Activated naive CD8-positive, alpha-beta T cell treated with anti-CD3 and anti-CD28 coated beads, Interleukin-2, amount 50 U/mL, for 24 hours (primary cell): ENCODE measurements around the gene HYPK.
A peak's percentile ranks its signal among the peaks of the same experiment; 100 is the strongest.
"Not testable (repeated sequence)": the region's sequence is repeated elsewhere in the genome, so short reads cannot be mapped to it uniquely, and the experiment has no call there.

Experiments used
- ATAC-seq: fragments of 150-1000 bp; cut with Tn5 transposase; one replicate; pipeline ENCODE4 v1.10.0; 2021
- DNase-seq: peaks from one replicate; pipeline ENCODE4 v3.0.0; 2021
- H3K27ac Mint-ChIP-seq: one replicate; pipeline ENCODE4 v1.8.0; 2021; ENCODE audit warnings: mild to moderate bottlenecking, mixed read lengths
- H3K27me3 Mint-ChIP-seq: one replicate; pipeline ENCODE4 v1.8.0; 2021; ENCODE audit warnings: mixed read lengths
- H3K36me3 Mint-ChIP-seq: one replicate; pipeline ENCODE4 v1.8.0; 2021; ENCODE audit warnings: low read depth, mixed read lengths
- H3K4me1 Mint-ChIP-seq: one replicate; pipeline ENCODE4 v1.8.0; 2021; ENCODE audit warnings: mixed read lengths
- H3K4me3 Mint-ChIP-seq: one replicate; pipeline ENCODE4 v1.8.0; 2021; ENCODE audit warnings: mild to moderate bottlenecking, moderate library complexity, mixed read lengths
- H3K9me3 Mint-ChIP-seq: one replicate; pipeline ENCODE4 v1.8.0; 2021; ENCODE audit warnings: mixed read lengths

Gene HYPK

DNA sequence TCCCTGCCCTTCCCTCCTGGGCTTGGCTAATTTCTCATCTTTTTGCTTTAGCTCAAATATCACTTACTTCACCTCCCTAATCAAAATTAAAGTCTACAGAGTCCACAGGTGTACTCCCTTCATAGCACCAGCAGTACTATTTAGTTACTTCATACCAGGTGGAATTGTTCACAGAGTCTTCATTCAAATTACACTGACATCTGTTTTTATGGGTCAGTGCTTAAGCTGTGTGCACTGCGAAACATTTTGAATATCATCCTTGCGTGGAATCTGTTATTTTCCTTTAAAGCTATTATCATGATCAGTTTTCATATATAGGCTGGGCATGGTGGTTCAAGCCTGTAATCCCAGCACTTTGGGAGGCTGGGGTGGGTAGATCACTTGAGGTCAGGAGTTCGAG is 11.0 kb upstream of the HYPK start:
- Mint-ChIP-seq H3K4me1 (peaks cover 25% of the 10 kb centered on the region), H3K36me3 (peaks cover 14% of the 10 kb centered on the region), H3K4me3 (no peak overlapping the region), H3K27ac (no peak overlapping the region), H3K9me3 (no peaks in the 10 kb centered on the region), H3K27me3 (no peaks in the 10 kb centered on the region)
- DNase-seq (no peak), ATAC-seq (no peak)

DNA sequence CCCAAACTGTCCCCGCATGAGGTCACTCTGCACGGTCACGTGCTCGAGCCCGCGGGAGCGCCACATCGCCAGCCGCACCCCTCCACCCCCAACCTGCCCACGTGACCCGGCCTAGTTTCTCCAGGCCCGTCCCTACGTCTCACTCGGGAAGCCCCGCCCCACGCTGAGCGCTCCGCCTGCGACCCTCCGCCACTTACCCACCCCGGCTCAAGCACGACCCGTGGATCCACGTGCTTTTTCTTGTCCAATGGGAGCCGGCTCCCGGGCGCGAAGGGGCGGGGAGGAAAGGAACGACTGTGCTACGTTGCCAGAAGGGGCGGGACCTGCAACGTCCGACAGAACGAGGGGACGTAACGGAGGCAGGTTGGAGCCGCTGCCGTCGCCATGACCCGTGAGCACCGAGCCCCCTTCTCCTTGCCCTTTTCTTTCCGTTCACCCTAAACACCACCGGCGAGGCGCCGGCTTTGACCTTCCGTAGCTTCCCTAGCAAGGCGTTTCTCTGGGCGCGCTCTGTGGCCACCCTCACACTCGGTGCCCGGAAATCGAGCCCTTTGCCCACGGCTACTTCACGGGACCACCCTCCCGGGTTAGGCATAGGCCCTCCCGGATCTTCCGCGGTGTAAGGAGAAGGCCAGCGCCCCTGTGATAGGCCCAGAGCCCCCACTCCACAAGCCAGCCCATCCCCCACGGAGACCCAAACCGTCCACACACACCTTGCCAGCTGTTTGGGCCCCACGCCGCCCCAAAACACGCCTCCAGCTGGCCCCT is 8.2 kb upstream of the HYPK start, which contains the start of gene SERF2:
SERF2 (plus strand) TSS at position 328 of the 768 bp plus-strand sequence; CDS start at position 385, 57 bp downstream.
- Mint-ChIP-seq H3K27ac (peak within 1 kb of the TSS; percentile 92), H3K4me1 (peaks cover 40% of the 10 kb centered on the region), H3K36me3 (peaks cover 32% of the 10 kb centered on the region), H3K27me3 (no peaks in the 10 kb centered on the region), H3K9me3 (no peaks in the 10 kb centered on the region), H3K4me3 (peak within 1 kb of the TSS; percentile 93)
- ATAC-seq, result peak; percentile 94
- DNase-seq, result peak; percentile 100

DNA sequence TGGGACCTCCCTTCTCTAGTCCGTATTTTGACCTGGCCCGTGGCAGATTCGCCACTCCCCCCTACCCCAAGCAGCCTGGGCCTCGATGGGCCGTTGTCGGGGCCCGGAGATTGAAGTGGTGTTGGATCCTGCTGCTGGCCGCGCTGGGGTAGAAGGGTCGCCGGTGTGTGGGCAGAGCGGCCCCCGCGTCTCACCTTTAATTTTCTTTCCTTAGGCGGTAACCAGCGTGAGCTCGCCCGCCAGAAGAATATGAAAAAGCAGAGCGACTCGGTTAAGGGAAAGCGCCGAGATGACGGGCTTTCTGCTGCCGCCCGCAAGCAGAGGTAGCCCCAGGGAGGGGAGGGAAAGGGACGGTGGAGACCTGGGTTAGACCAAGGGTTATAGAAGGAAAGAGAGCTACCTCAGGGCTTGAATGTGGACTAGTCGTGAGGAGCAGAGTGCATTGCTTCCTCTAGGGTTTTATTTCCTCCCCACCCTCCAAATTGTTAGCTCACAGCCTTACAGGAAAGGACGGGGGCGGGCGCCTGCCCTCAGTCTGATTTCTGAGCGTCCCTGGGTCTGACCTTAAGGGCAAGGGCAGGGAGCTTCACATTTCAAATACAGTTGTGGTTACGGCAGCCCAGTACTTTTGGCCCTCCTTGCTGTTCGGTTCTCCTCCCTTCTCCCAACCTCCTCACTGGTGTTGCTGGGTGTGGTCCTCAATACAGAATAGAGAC is 7.5 kb upstream of the HYPK start:
- Mint-ChIP-seq H3K27ac (peak overlapping the region; percentile 92), H3K27me3 (no peaks in the 10 kb centered on the region), H3K9me3 (no peaks in the 10 kb centered on the region), H3K4me1 (peaks cover 40% of the 10 kb centered on the region), H3K36me3 (peaks cover 35% of the 10 kb centered on the region), H3K4me3 (peak overlapping the region; percentile 93)
- DNase-seq (peak; percentile 58), ATAC-seq (peak; percentile 6)

DNA sequence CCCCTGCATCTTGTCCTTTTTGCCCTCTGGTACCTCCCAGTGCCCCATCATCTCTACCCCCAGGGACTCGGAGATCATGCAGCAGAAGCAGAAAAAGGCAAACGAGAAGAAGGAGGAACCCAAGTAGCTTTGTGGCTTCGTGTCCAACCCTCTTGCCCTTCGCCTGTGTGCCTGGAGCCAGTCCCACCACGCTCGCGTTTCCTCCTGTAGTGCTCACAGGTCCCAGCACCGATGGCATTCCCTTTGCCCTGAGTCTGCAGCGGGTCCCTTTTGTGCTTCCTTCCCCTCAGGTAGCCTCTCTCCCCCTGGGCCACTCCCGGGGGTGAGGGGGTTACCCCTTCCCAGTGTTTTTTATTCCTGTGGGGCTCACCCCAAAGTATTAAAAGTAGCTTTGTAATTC is 6.8 kb upstream of the HYPK start:
- Mint-ChIP-seq H3K4me1 (peaks cover 43% of the 10 kb centered on the region), H3K27ac (peak overlapping the region; percentile 92), H3K36me3 (peaks cover 40% of the 10 kb centered on the region), H3K4me3 (peak overlapping the region; percentile 93), H3K27me3 (no peaks in the 10 kb centered on the region), H3K9me3 (no peaks in the 10 kb centered on the region)
- DNase-seq (no peak), ATAC-seq (no peak)

DNA sequence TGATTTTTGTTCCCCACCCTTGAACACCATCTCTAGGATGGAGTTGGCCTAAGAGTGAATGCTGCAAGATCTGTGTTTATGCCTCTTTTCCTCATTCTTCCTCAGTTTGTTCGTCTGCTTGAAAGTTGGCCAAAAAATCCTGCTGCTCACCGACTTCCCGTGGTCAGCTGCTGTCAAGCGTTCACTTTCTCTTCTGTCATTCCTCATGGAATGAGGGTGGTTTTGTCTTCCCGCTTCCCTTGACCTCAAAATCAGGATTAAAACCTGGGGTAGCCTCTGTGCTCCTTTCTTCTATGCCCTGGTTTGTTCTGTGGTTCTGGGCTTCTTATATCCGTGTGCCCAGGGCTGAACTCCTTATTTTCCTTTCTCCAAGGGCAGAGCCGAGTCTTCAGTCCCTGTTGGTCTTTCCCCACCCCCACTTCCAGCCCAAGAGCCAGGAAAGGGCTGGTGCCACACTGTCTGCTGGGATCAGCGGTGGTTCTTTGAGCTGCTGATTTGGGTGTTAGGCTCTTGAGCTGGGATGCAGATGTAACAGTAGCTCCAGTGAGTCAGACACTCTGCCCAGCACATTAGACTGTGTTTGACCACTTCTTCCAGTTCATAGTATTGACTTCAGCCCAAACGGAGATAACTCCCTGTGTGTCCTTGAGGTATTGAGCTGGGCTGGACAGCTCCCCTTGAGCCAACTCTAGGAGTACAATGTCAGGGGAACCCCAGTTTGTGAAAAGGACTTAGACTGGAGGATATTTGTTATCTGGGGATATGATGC is 5.9 kb upstream of the HYPK start:
- no peak for DNase-seq
- ATAC-seq, result no peak
- H3K36me3 Mint-ChIP-seq, result peaks cover 47% of the 10 kb centered on the region
- H3K27me3 Mint-ChIP-seq, result no peaks in the 10 kb centered on the region
- H3K4me3 Mint-ChIP-seq, result peak overlapping the region; percentile 93
- H3K4me1 Mint-ChIP-seq, result peaks cover 45% of the 10 kb centered on the region
- no peaks in the 10 kb centered on the region for H3K9me3 Mint-ChIP-seq
- peak overlapping the region; percentile 92 for H3K27ac Mint-ChIP-seq

DNA sequence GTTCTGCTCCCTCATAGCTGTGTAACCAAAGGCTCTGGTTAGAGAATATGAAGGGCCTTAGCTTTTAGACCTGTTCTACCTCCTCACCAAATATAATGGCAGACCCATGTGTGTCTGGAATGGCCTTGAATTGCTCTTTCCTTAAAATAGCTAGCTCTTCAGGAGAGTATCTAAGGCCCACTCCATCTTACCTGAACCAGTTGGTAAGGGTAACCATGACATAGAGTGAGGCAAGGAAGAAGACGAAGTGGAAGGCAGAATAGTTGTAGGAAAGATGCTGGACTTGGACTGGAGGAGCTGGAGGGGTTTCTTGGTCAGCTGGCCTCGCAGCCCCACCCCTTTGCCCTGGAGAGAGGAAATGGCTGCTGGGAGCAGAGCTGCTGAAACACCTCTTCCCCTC is 5.2 kb upstream of the HYPK start:
- Mint-ChIP-seq H3K4me1 (peaks cover 52% of the 10 kb centered on the region), H3K27me3 (no peaks in the 10 kb centered on the region), H3K4me3 (no peak overlapping the region), H3K27ac (peak overlapping the region; percentile 13), H3K36me3 (peaks cover 53% of the 10 kb centered on the region), H3K9me3 (no peaks in the 10 kb centered on the region)
- no peak for ATAC-seq
- no peak for DNase-seq

DNA sequence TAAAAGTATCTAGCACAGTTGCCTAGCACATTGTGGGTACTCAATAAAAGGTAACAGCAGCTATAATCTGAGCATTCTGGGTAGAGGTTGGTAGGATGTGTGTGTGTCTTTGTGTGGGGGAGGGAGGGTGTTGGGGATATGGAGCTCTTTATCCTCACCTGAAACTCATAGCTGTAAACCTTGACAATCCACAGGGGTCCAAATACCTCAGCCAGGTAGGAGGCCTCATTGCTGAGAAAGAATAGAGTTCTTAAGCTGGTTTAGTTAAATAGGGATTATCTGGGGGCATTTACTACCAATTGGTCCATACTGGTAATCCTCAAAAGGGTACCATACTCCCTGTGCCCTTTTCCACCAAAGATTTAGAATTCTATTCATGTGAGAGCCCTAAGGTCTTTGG is 4.4 kb upstream of the HYPK start:
- Mint-ChIP-seq H3K9me3 (no peaks in the 10 kb centered on the region), H3K4me1 (peaks cover 55% of the 10 kb centered on the region), H3K36me3 (peaks cover 60% of the 10 kb centered on the region), H3K27ac (no peak overlapping the region), H3K4me3 (no peak overlapping the region), H3K27me3 (no peaks in the 10 kb centered on the region)
- no peak for DNase-seq
- no peak for ATAC-seq

DNA sequence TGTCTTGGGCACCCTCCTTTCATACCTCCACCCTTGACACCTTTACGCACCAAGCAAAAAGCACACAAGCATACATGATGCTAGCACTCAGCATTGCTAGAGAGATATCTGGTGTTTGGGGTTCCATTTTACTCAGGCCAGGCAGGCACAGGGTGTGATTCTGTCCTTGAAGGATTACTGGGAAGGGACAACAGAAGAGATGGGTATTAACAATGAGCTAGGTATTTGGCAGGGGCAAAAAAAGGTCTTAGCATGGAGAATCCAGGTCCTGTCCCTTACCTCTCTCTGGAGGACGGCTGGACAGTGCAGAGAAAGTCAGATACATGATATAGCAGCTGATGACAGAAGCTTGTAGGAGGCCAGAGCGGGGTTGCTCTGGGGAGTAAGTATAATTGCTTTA is 3.8 kb upstream of the HYPK start:
- H3K4me3 Mint-ChIP-seq, result no peak overlapping the region
- ATAC-seq, result no peak
- H3K27me3 Mint-ChIP-seq, result no peaks in the 10 kb centered on the region
- DNase-seq, result no peak
- no peaks in the 10 kb centered on the region for H3K9me3 Mint-ChIP-seq
- peaks cover 66% of the 10 kb centered on the region for H3K36me3 Mint-ChIP-seq
- H3K27ac Mint-ChIP-seq, result no peak overlapping the region
- peaks cover 59% of the 10 kb centered on the region for H3K4me1 Mint-ChIP-seq

DNA sequence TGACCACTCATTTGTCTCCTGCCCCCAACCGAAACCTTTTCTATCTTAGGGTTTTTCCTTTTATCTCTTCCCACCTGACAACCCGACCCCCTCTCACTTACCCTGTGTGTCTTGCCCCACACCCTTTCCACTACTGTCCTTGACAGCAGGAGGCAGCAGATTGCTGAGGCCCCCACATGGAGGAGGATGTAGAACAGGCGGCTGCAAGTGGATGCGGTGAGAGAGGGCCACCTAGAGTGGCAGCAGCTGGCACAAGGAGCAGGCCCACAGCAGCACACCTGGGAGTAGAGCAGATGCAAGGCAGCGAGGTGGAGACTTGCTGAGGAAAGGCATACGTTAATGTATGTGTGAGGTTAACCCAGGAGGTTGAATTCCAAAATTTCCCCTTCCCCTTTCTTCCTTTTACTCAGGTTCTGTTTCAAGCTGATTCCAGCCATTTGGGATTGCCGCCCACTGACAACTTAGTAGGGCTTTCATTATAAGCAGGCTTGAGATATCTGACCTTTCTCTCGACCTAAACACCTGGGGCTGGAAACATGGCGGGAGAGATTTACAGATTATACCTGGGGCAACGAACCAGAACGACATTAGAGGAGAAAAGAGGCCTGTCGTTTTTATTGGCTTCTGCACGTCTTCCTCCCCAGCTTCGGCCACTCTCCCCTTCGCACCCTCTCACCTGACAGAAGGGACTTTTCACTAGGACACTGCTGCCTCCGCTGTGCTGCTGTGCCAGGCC is 1.0 kb upstream of the HYPK start:
- peaks cover 48% of the 10 kb centered on the region for H3K4me1 Mint-ChIP-seq

DNA sequence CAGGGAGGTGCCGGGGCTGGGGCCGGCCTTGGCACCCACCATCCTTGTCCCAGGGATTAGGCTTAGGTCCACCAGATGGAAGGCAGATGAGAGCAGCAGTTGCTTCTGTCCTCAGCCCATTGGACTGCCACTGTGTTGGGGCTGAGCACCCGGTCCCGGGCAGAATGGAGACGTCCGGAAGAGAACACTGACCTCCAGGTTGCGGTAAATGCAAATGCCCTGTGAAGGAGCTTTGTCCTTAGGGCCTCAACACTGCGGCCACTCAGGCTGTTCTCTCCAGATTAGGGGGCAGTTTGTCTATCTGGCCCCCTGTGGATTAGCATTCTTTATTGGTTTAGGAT is 484 bp upstream of the HYPK start, which contains the start of gene SERINC4:
SERINC4 (minus strand) TSS at position 276 of the 341 bp plus-strand sequence; CDS start at position 42, 234 bp downstream.
- H3K4me1 Mint-ChIP-seq, result peaks cover 42% of the 10 kb centered on the region
- peak within 1 kb of the TSS; percentile 92 for H3K4me3 Mint-ChIP-seq
- DNase-seq, result no peak
- no peaks in the 10 kb centered on the region for H3K9me3 Mint-ChIP-seq
- H3K36me3 Mint-ChIP-seq, result peaks cover 60% of the 10 kb centered on the region
- no peak for ATAC-seq
- H3K27me3 Mint-ChIP-seq, result no peaks in the 10 kb centered on the region
- H3K27ac Mint-ChIP-seq, result peak within 1 kb of the TSS; percentile 90

More for the DNA sequence above, 1.0 kb upstream of the HYPK start:
- Mint-ChIP-seq H3K36me3 (peaks cover 61% of the 10 kb centered on the region), H3K27me3 (no peaks in the 10 kb centered on the region), H3K4me3 (no peak overlapping the region), H3K9me3 (no peaks in the 10 kb centered on the region), H3K27ac (peak overlapping the region; percentile 90)
- no peak for DNase-seq
- no peak for ATAC-seq

DNA sequence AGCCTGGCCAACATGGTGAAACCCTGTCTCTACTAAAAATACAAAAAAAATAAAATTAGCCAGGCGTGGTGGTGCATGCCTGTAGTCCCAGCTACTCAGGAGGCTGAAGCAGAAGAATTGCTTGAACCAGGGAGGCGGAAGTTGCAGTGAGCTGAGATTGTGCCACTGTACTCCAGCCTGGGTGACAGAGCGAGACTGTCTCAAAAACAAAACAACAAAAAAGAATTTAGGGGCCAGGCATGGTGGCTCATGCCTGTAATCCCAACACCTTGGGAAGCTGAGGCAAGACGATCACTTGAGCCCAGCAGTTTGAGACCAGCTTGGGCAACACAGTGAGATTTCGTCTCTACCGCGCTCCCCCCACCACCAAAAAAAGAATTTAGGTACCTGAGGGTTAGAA is 2.3 kb downstream of the HYPK start:
- not testable (repeated sequence) for H3K27ac Mint-ChIP-seq, DNase-seq, H3K4me3 Mint-ChIP-seq, H3K27me3 Mint-ChIP-seq, ATAC-seq, H3K9me3 Mint-ChIP-seq
- Mint-ChIP-seq H3K4me1 (peaks cover 33% of the 10 kb centered on the region), H3K36me3 (peaks cover 65% of the 10 kb centered on the region)

DNA sequence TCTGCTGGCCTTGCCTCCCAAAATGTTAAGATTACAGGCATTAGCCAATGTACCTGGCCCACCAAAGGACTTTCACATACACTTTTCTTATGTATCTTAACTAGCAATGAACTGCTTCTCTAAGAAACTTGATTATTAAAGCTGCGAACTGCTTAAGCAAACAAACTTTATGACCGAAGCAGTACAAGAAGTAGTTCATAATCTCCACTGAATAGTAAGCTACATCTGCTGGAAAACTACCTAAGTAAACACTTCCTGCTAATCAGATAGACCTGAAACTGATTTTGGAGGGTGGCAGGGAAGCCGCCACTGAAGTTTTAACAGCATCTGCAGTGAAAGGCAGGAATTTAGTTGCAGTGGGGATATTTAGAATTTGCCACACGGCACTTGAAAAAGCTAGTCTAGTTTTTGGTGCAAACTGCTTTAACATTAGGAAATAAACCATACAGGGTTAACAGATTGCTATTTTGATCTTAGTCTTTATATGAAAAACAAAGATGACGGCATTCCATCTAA is 8.1 kb downstream of the HYPK start:
- H3K27ac Mint-ChIP-seq, result no peak overlapping the region
- ATAC-seq (no peak), DNase-seq (no peak)
- H3K27me3 Mint-ChIP-seq, result no peaks in the 10 kb centered on the region
- peaks cover 59% of the 10 kb centered on the region for H3K36me3 Mint-ChIP-seq
- H3K9me3 Mint-ChIP-seq, result no peaks in the 10 kb centered on the region
- no peak overlapping the region for H3K4me3 Mint-ChIP-seq
- peaks cover 5% of the 10 kb centered on the region for H3K4me1 Mint-ChIP-seq

DNA sequence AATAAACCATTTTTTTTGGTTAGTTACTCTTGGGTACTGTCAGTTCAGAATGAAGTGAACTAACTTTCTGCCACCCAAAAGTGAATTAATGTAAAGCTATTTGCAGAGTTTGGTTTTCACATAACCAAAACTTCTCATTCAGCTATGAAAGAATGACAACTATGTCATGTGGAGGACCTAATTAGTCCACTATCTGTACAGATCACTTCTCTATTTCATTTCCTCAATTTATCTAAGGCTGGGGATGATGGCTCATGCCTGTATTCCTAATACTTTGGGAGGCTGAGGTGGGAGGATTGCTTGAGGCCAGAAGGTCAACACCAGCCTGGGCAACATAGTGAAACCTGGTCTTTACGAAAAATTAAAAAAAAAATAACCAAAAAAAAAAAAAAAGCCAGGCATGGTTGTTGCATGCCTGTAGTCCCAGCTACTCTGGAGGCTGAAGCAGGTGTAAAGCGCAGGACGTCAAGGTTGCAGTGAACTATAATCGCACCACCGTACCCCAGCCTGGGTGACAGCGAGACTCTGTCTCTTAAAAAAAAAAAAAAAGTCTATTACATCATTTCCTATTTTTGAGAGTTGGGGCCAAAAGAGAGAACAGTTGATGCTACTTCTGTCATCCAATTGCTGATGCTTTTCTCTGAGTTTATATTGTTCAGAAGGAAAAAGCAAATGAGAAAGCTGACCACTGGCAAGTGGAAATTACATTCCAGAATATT is 8.7 kb downstream of the HYPK start:
- no peak overlapping the region for H3K27ac Mint-ChIP-seq

More for the DNA sequence above, 8.7 kb downstream of the HYPK start:
- peaks cover 5% of the 10 kb centered on the region for H3K4me1 Mint-ChIP-seq
- no peak overlapping the region for H3K4me3 Mint-ChIP-seq
- no peaks in the 10 kb centered on the region for H3K9me3 Mint-ChIP-seq
- H3K27me3 Mint-ChIP-seq, result no peaks in the 10 kb centered on the region
- ATAC-seq (no peak), DNase-seq (no peak)
- peaks cover 63% of the 10 kb centered on the region for H3K36me3 Mint-ChIP-seq
